Osteoblast (primary cell): ENCODE results near the gene SLC35A1. TPM values are rescaled to one million over a fixed set of nuclear protein-coding genes. Genes with fewer than 3 reads are reported as not detected.

Experiments
- DNase-seq: peaks from one replicate; pipeline ENCODE4 v3.0.0; 2011; ENCODE audit warnings: low spot score, mixed read lengths; ENCODE audit not compliant: insufficient read length; ENCODE audit errors: missing footprints
- H2AFZ ChIP-seq: 2 replicates; pipeline ENCODE4 v1.6.0; 2011; ENCODE audit warnings: mild to moderate bottlenecking, low read length
- H3K27ac ChIP-seq: 2 replicates; pipeline ENCODE4 v1.5.1; 2011; ENCODE audit warnings: mild to moderate bottlenecking, low read depth, low read length, moderate library complexity
- H3K27me3 ChIP-seq: 2 replicates; pipeline ENCODE4 v1.6.0; 2012; ENCODE audit warnings: mild to moderate bottlenecking, control low read depth, inconsistent platforms, low read length, moderate library complexity; ENCODE audit not compliant: insufficient read depth
- H3K36me3 ChIP-seq: 2 replicates; pipeline ENCODE4 v1.5.1; 2011; ENCODE audit warnings: mild to moderate bottlenecking, low read length, control low read depth, moderate library complexity; ENCODE audit not compliant: insufficient read depth
- H3K4me1 ChIP-seq: 2 replicates; pipeline ENCODE4 v1.5.1; 2011; ENCODE audit warnings: mild to moderate bottlenecking, low read length, control low read depth, moderate library complexity; ENCODE audit not compliant: insufficient read depth
- H3K4me2 ChIP-seq: 2 replicates; pipeline ENCODE4 v1.6.0; 2011; ENCODE audit warnings: mild to moderate bottlenecking, low read length; ENCODE audit not compliant: insufficient read depth
- H3K4me3 ChIP-seq: fragments of 200-600 bp; sonication (generic); 3 replicates; pipeline ENCODE4 v1.5.1; 2012; ENCODE audit warnings: mild to moderate bottlenecking, low read length, inconsistent platforms; ENCODE audit not compliant: insufficient read depth
- H3K79me2 ChIP-seq: 2 replicates; pipeline ENCODE4 v1.6.0; 2012; ENCODE audit warnings: mild to moderate bottlenecking, low read length, control low read depth, inconsistent platforms; ENCODE audit not compliant: insufficient read depth
- H3K9me3 ChIP-seq: 2 replicates; pipeline ENCODE4 v1.5.1; 2011; ENCODE audit warnings: low read depth, low read length, control low read depth
- H4K20me1 ChIP-seq: 2 replicates; pipeline ENCODE4 v1.6.0; 2012; ENCODE audit warnings: mild to moderate bottlenecking, low read length, control low read depth; ENCODE audit not compliant: insufficient read depth
- total RNA-seq: library from RNA; depleted of rRNA; stranded (reverse); fragments of >200 nt; gene quantifications from 2 replicates; pipeline ENCODE4 v1.2.3, GENCODE V29; 2012
- TF ChIP-seq, protein P1 (sequence below): IDR thresholded peaks from 2 replicates; pipeline ENCODE4 v1.5.1; 2011; ENCODE audit warnings: mild to moderate bottlenecking, low read depth, low read length, moderate library complexity; ENCODE audit errors: extremely low read depth

The SLC35A1 gene
- total RNA-seq, 1 donor, result 15.6 TPM

DNA sequence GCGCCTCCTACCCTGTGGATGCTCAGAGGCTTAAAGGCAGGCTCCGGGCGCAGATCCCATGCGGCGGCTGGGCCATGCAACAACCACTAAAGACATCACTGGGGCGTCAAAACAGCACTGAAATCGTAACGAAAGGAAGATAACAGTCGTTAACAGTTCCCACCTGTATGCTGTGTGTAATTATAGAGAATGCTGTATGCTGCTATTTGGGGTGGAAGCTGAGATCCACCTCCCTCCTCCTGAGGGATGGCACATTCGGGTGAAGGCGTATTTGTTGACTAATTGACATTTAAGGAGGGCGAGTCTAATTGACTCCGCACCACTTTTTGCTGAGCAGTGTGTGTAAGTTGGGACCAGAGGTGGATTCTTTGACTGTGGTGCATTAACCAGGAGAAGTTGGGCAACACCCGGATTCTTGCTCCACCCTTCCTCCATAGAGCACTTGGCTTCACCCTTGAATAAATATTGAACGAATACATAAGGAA lies 687 bp downstream of the SLC35A1 start:
- peak; percentile 29 for DNase-seq
- TF ChIP-seq, protein P1, sequence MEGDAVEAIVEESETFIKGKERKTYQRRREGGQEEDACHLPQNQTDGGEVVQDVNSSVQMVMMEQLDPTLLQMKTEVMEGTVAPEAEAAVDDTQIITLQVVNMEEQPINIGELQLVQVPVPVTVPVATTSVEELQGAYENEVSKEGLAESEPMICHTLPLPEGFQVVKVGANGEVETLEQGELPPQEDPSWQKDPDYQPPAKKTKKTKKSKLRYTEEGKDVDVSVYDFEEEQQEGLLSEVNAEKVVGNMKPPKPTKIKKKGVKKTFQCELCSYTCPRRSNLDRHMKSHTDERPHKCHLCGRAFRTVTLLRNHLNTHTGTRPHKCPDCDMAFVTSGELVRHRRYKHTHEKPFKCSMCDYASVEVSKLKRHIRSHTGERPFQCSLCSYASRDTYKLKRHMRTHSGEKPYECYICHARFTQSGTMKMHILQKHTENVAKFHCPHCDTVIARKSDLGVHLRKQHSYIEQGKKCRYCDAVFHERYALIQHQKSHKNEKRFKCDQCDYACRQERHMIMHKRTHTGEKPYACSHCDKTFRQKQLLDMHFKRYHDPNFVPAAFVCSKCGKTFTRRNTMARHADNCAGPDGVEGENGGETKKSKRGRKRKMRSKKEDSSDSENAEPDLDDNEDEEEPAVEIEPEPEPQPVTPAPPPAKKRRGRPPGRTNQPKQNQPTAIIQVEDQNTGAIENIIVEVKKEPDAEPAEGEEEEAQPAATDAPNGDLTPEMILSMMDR, result no peak
- Histone ChIP-seq H3K27me3 (no peaks in the 10 kb centered on the region), H3K79me2 (peaks cover 30% of the 10 kb centered on the region), H3K36me3 (peaks cover 3% of the 10 kb centered on the region), H3K9me3 (no peaks in the 10 kb centered on the region), H3K4me3 (peak overlapping the region; percentile 100), H3K4me1 (peaks cover 14% of the 10 kb centered on the region), H4K20me1 (peaks cover 11% of the 10 kb centered on the region), H3K4me2 (peak overlapping the region; percentile 98), H3K27ac (peak overlapping the region; percentile 96), H2AFZ (peak overlapping the region; percentile 100)

- Histone ChIP-seq H3K27ac (no peak overlapping the region), H3K4me1 (peaks cover 5% of the 10 kb centered on the region), H3K79me2 (no peaks in the 10 kb centered on the region), H3K27me3 (no peaks in the 10 kb centered on the region), H3K9me3 (no peaks in the 10 kb centered on the region), H3K4me2 (no peak overlapping the region), H3K36me3 (peaks cover 12% of the 10 kb centered on the region), H3K4me3 (no peak overlapping the region), H4K20me1 (peaks cover 8% of the 10 kb centered on the region), H2AFZ (no peak overlapping the region)
- DNase-seq, result no peak
- TF ChIP-seq, protein P1, result no peak
These were observed 9.2 kb downstream of the SLC35A1 start for GRCh38 chr6:87481931-87482330.

- Histone ChIP-seq H3K79me2 (no peaks in the 10 kb centered on the region), H3K4me3 (no peak overlapping the region), H3K27ac (no peak overlapping the region), H3K27me3 (no peaks in the 10 kb centered on the region), H3K36me3 (peaks cover 12% of the 10 kb centered on the region), H4K20me1 (peaks cover 5% of the 10 kb centered on the region), H3K4me1 (peaks cover 5% of the 10 kb centered on the region), H3K4me2 (no peak overlapping the region), H3K9me3 (no peaks in the 10 kb centered on the region), H2AFZ (no peak overlapping the region)
- TF ChIP-seq, protein P1, result no peak
- no peak for DNase-seq
These were observed 9.6 kb downstream of the SLC35A1 start for GRCh38 chr6:87482366-87482765.

DNA sequence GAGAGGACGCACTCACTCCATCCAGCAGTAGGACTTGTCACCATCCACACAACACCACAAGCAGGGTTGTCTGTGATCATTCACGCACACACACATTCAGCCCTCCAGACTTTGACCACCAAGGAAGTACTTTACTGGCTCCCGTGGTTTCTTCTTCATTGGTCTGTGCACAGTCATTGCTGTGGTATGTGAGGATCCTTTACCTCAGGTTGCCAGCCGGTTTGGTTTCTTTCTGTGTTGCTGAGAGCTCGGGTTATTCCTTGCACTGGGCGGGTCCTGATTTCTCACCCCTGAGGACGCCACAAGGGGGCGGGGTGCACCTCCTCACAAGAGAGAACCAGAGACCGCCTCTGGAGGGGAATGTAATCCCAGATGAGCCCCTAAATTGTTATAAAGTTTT lies 11.2 kb downstream of the SLC35A1 start:
- peaks cover 5% of the 10 kb centered on the region for H4K20me1 ChIP-seq
- H3K4me2 ChIP-seq, result no peak overlapping the region
- no peak overlapping the region for H3K27ac ChIP-seq
- DNase-seq, result no peak
- H3K79me2 ChIP-seq, result no peaks in the 10 kb centered on the region
- H3K36me3 ChIP-seq, result peaks cover 9% of the 10 kb centered on the region
- TF ChIP-seq, protein P1, result peak; percentile 25
- H3K9me3 ChIP-seq, result no peaks in the 10 kb centered on the region
- H3K4me1 ChIP-seq, result peaks cover 5% of the 10 kb centered on the region
- H3K27me3 ChIP-seq, result no peaks in the 10 kb centered on the region
- no peak overlapping the region for H3K4me3 ChIP-seq
- no peak overlapping the region for H2AFZ ChIP-seq
